CD4-positive, alpha-beta T cell treated with Interleukin-17A for 1 hour (primary cell): Measurements from ENCODE around the gene SFRP5.

Experiments
- DNase-seq: peaks from one replicate; pipeline ENCODE4 v3.0.0-alpha.2; 2020

SFRP5 gene

GRCh38 chr10:97733256-97733655 lies 38.5 kb downstream of the SFRP5 start:
- no peak for DNase-seq

GRCh38 chr10:97732052-97732359 lies 39.8 kb downstream of the SFRP5 start:
- no peak for DNase-seq

- DNase-seq: peak; percentile 71
Measured at GRCh38 chr10:97731346-97732051, 40.3 kb downstream of the SFRP5 start.

- no peak for DNase-seq
Measured at GRCh38 chr10:97729014-97729413, 42.8 kb downstream of the SFRP5 start.

- DNase-seq: no peak
Measured at GRCh38 chr10:97726636-97727178, 45.1 kb downstream of the SFRP5 start.

- DNase-seq: no peak
Measured at GRCh38 chr10:97724341-97724941, 47.4 kb downstream of the SFRP5 start.

GRCh38 chr10:97723001-97723400 lies 48.8 kb downstream of the SFRP5 start:
- no peak for DNase-seq

- DNase-seq: no peak
Measured at GRCh38 chr10:97721871-97722780, 49.7 kb downstream of the SFRP5 start.

- no peak for DNase-seq
Measured at GRCh38 chr10:97719602-97720001, 52.2 kb downstream of the SFRP5 start.

- no peak for DNase-seq
Measured at GRCh38 chr10:97718659-97719142, 53.1 kb downstream of the SFRP5 start.

GRCh38 chr10:97718178-97718577 lies 53.6 kb downstream of the SFRP5 start:
- no peak for DNase-seq

- no peak for DNase-seq
Measured at GRCh38 chr10:97717627-97718026, 54.2 kb downstream of the SFRP5 start.
